ENCODE results near the gene TMEM244. TPM values are rescaled to one million over a fixed set of nuclear protein-coding genes. Genes with fewer than 3 reads are reported as not detected.

The TMEM244 gene
- total RNA-seq, 1 experiment from 2014 or later = not detected

- DNase-seq (peak; percentile 90), ATAC-seq (peak; percentile 85)
- Histone ChIP-seq H3K9ac (ENCODE audit: low read length) (peak overlapping the region; percentile 69), H3K9me2 (replicated peaks; ENCODE audit: low read length) (no peaks in the 10 kb centered on the region), H3K9me3 (ENCODE audit: low read length) (no peaks in the 10 kb centered on the region), H3K4me1 (ENCODE audit: insufficient read depth, low read length) (peaks cover 21% of the 10 kb centered on the region), H3K4me3 (ENCODE audit: low read length) (no peak overlapping the region), H3K4me2 (ENCODE audit: low read length) (peak overlapping the region; percentile 59; the same call in 1 of the 2 replicates), H3F3A (ENCODE audit: low read length, unreplicated experiment) (peaks cover 3% of the 10 kb centered on the region), H3K36me3 (ENCODE audit: low read depth, low read length) (no peaks in the 10 kb centered on the region), H4K20me1 (ENCODE audit: low read length) (no peaks in the 10 kb centered on the region), H3K27ac (ENCODE audit: low read length) (peak overlapping the region; percentile 95), H2AFZ (ENCODE audit: low read length) (no peak overlapping the region), H3K27me3 (ENCODE audit: low read length) (no peaks in the 10 kb centered on the region), H3K79me2 (ENCODE audit: low read length) (no peaks in the 10 kb centered on the region)
- no peak for TF ChIP-seq EZH2 (IDR thresholded peaks at IDR 0.05; ENCODE audit: low read length, unreplicated experiment)
- POLR2A ChIA-PET (ENCODE audit: unreplicated experiment) = no interaction called here
- no TSS peak for BruUV-seq (replicated peaks)
- intact Hi-C loops (cut with micrococcal nuclease) = no loop called here
- CTCF ChIA-PET = no interaction called here
Observed at GRCh38 chr6:129889580-129889979, 28.5 kb upstream of the TMEM244 start.

- Histone ChIP-seq H4K20me1 (ENCODE audit: low read length) (no peaks in the 10 kb centered on the region), H3K27me3 (ENCODE audit: low read length) (no peaks in the 10 kb centered on the region), H3K9ac (ENCODE audit: low read length) (no peak overlapping the region), H3K27ac (ENCODE audit: low read length) (no peak overlapping the region), H3K4me2 (ENCODE audit: low read length) (no peak overlapping the region), H3K4me1 (ENCODE audit: insufficient read depth, low read length) (peaks cover 21% of the 10 kb centered on the region), H3K9me2 (replicated peaks; ENCODE audit: low read length) (no peaks in the 10 kb centered on the region), H3K9me3 (ENCODE audit: low read length) (no peaks in the 10 kb centered on the region), H3F3A (ENCODE audit: low read length, unreplicated experiment) (peaks cover 3% of the 10 kb centered on the region), H2AFZ (ENCODE audit: low read length) (no peak overlapping the region), H3K79me2 (ENCODE audit: low read length) (no peaks in the 10 kb centered on the region), H3K4me3 (ENCODE audit: low read length) (no peak overlapping the region), H3K36me3 (ENCODE audit: low read depth, low read length) (no peaks in the 10 kb centered on the region)
- ChIA-PET POLR2A (ENCODE audit: unreplicated experiment) (no interaction called here), CTCF (no interaction called here)
- BruUV-seq (replicated peaks) = no TSS peak
- intact Hi-C loops (cut with micrococcal nuclease) = no loop called here
- no peak for DNase-seq
- ATAC-seq = no peak
- TF ChIP-seq CTCF (conservative IDR thresholded peaks at IDR 0.05; ENCODE audit: low read depth, low read length) = no peak
- TF ChIP-seq EZH2 (IDR thresholded peaks at IDR 0.05; ENCODE audit: low read length, unreplicated experiment) = no peak
- TF ChIP-seq EZH2phosphoT487 (IDR thresholded peaks at IDR 0.05; ENCODE audit: borderline replicate concordance, low read length) = no peak
Observed at GRCh38 chr6:129886401-129887155, 25.5 kb upstream of the TMEM244 start.

DNA sequence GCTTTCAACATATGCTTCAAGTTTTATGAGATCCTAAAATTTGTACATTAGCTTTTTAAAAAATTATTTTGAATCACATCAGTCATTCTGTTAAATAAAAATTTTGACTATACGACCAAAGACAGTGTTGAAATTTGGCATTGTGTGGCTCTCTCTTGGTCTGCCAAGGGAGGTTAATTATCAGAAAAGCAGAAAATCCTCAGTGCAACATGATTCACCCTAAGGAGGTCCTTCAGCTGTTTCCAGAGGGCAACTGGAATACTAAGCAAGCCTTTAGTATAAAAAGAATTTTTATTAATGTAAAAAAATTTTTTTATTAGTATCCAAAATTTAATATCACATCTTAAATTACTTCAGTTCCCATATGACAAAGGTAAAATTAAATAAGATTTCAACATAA, 23.1 kb upstream of the TMEM244 start:
- POLR2A ChIA-PET (ENCODE audit: unreplicated experiment) = no interaction called here
- no peaks in the 10 kb centered on the region for H3K9me2 ChIP-seq (replicated peaks; ENCODE audit: low read length)

More for the DNA sequence above, 23.1 kb upstream of the TMEM244 start:
- Histone ChIP-seq H3K9me3 (ENCODE audit: low read length) (no peaks in the 10 kb centered on the region), H3K4me3 (ENCODE audit: low read length) (no peak overlapping the region), H3K27me3 (ENCODE audit: low read length) (no peaks in the 10 kb centered on the region), H2AFZ (ENCODE audit: low read length) (no peak overlapping the region), H3K4me1 (ENCODE audit: insufficient read depth, low read length) (peaks cover 6% of the 10 kb centered on the region; the same call in 1 of the 2 replicates), H3F3A (ENCODE audit: low read length, unreplicated experiment) (no peaks in the 10 kb centered on the region), H3K9ac (ENCODE audit: low read length) (no peak overlapping the region), H3K27ac (ENCODE audit: low read length) (no peak overlapping the region), H3K79me2 (ENCODE audit: low read length) (no peaks in the 10 kb centered on the region), H3K36me3 (ENCODE audit: low read depth, low read length) (no peaks in the 10 kb centered on the region), H4K20me1 (ENCODE audit: low read length) (no peaks in the 10 kb centered on the region), H3K4me2 (ENCODE audit: low read length) (no peak overlapping the region)
- intact Hi-C loops (cut with micrococcal nuclease) = no loop called here
- BruUV-seq (replicated peaks) = no TSS peak
- TF ChIP-seq CTCF (conservative IDR thresholded peaks at IDR 0.05; ENCODE audit: low read depth, low read length) = no peak
- DNase-seq = no peak
- CTCF ChIA-PET = no interaction called here
- ATAC-seq = no peak
